ENCODE data around the gene ACAD11.
"Not testable (repeated sequence)": the region's sequence is repeated elsewhere in the genome, so short reads cannot be mapped to it uniquely, and the experiment has no call there.

The ACAD11 gene

GRCh38 chr3:132597660-132598059 is 61.9 kb downstream of the ACAD11 start:
- no peak for DNase-seq

- no peak for DNase-seq
These were observed 62.7 kb downstream of the ACAD11 start, which contains the start of gene ACKR4 for GRCh38 chr3:132596816-132597433. Gene ACKR4, plus strand, starts transcription at chr3:132597270. Its CDS starts 3,128 bp downstream, at chr3:132600398.

GRCh38 chr3:132596326-132596725 is 63.3 kb downstream of the ACAD11 start:
- no peak for DNase-seq

- DNase-seq, result no peak
These were observed 64.6 kb downstream of the ACAD11 start for GRCh38 chr3:132595014-132595413.

GRCh38 chr3:132594498-132594897 is 65.1 kb downstream of the ACAD11 start:
- DNase-seq, result no peak

- no peak for DNase-seq
These were observed 65.7 kb downstream of the ACAD11 start for GRCh38 chr3:132593947-132594323.

GRCh38 chr3:132593241-132593946 is 66.2 kb downstream of the ACAD11 start:
- DNase-seq, result no peak

GRCh38 chr3:132592216-132592615 is 67.4 kb downstream of the ACAD11 start:
- no peak for DNase-seq

- DNase-seq, result no peak
These were observed 72.2 kb downstream of the ACAD11 start for GRCh38 chr3:132587401-132587800.

- no peak for DNase-seq
These were observed 85.8 kb downstream of the ACAD11 start for GRCh38 chr3:132573797-132574211.

- no peak for DNase-seq
These were observed 89.6 kb downstream of the ACAD11 start for GRCh38 chr3:132570016-132570415.

- no peak for DNase-seq
These were observed 90.0 kb downstream of the ACAD11 start for GRCh38 chr3:132569580-132569979.

- DNase-seq, result no peak
These were observed 90.5 kb downstream of the ACAD11 start for GRCh38 chr3:132569153-132569552.

- DNase-seq, result no peak
These were observed 91.2 kb downstream of the ACAD11 start for GRCh38 chr3:132568422-132568821.

GRCh38 chr3:132564070-132564465 is 95.5 kb downstream of the ACAD11 start:
- no peak for DNase-seq

GRCh38 chr3:132563420-132564069 is 96.1 kb downstream of the ACAD11 start:
- no peak for DNase-seq

GRCh38 chr3:132561003-132561402 is 98.6 kb downstream of the ACAD11 start:
- peak; percentile 43 for DNase-seq

- DNase-seq, result no peak
These were observed 103.0 kb downstream of the ACAD11 start for GRCh38 chr3:132556508-132557159.

GRCh38 chr3:132556036-132556386 is 103.6 kb downstream of the ACAD11 start:
- not testable (repeated sequence) for DNase-seq

GRCh38 chr3:132555306-132556035 is 104.1 kb downstream of the ACAD11 start:
- DNase-seq, result no peak

GRCh38 chr3:132554437-132554836 is 105.2 kb downstream of the ACAD11 start:
- DNase-seq, result peak; percentile 53

GRCh38 chr3:132553826-132554225 is 105.8 kb downstream of the ACAD11 start:
- no peak for DNase-seq
